Measurements from ENCODE around the gene SH3BP5L. TPM values are rescaled to one million over a fixed set of nuclear protein-coding genes. Genes with fewer than 3 reads are reported as not detected.

The SH3BP5L gene
- total RNA-seq, 6 experiments from 2014 or later, result 9.8 to 13.1 (median 12.4) TPM

DNA sequence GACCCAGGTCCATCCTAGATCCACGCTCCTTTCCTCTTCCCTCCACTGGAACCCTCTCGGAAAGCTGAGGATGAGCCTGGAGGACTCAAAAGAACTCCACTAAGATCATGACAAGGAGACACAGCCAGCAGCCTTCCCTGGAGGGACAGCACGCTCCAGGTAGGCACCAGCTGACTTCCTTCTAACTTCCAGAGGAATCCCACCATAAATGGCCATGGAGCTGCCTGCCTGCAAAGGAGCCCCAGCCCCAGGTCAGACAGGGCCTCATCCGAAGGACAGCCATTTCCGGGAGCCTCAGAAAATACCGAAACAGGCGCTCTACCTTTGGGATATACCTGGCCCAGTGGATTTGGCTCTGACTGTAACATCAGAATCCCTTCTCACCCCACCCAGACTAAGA is 4.1 kb downstream of the SH3BP5L start:
- intact Hi-C loops (cut with DNase I), result no loop called here
- DNase-seq (no peak), ATAC-seq (no peak)
- Histone ChIP-seq H3K27me3 (no peaks in the 10 kb centered on the region), H3K27ac (no peak overlapping the region), H3K9me3 (no peaks in the 10 kb centered on the region), H3K4me3 (no peak overlapping the region), H3K4me1 (peaks cover 0 to 29% (median 8%) of the 10 kb centered on the region in 4 donors), H3K36me3 (peaks cover 0 to 5% (median under 1%) of the 10 kb centered on the region in 4 donors)
- TF ChIP-seq CTCF (IDR thresholded peaks at IDR 0.05) (no peak), POLR2A (IDR thresholded peaks at IDR 0.05) (no peak)
- WGBS (ENCODE audit: insufficient coverage, low coverage, low lambda C conversion rate, missing lambda C conversion rate), result 88% methylated on average over 1 of the region's 7 CpGs

GRCh38 chr1:248821101-248821500 is 4.6 kb downstream of the SH3BP5L start:
- TF ChIP-seq POLR2A (IDR thresholded peaks at IDR 0.05) (no peak), CTCF (IDR thresholded peaks at IDR 0.05) (no peak)
- peak in 1 of 3 donors; percentile 56 for DNase-seq
- intact Hi-C loops (cut with DNase I), result no loop called here

DNA sequence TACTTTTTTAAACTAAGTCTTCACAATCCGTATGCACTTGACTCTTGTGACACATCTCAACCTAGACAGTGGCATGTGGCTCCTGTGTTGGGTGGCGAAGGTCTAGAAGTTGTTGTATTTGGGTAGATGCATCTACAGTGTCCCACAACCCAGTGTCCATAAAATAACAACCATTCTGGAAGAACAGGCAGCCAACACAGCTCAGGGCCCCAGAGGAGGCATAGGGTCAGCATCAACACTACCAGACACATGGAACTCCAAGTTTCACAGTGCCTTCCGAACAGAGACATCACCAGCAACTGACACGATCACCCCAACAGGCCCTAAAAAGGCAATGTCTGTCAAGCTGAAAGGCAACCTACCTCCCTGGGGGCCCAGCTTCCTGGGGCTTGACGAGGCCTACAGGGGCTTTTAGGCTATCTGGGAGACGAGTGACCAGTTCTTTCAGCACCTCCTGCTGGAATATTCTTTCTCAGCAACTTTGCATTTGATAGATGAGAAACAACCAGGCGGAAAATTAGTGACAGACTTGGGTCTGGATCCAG is 5.6 kb downstream of the SH3BP5L start:
- ATAC-seq (no peak), DNase-seq (no peak)
- intact Hi-C loops (cut with DNase I), result no loop called here
- no peak overlapping the region for H3K27ac ChIP-seq
- WGBS (ENCODE audit: insufficient coverage, low coverage, low lambda C conversion rate, missing lambda C conversion rate), result 79% methylated on average over 5 of the region's 7 CpGs
- H3K36me3 ChIP-seq, result peaks cover 0 to 18% (median 8%) of the 10 kb centered on the region in 4 donors
- H3K4me3 ChIP-seq, result no peak overlapping the region
- H3K4me1 ChIP-seq, result peaks cover 0 to 28% (median 7%) of the 10 kb centered on the region in 4 donors
- TF ChIP-seq POLR2A (IDR thresholded peaks at IDR 0.05), result no peak
- no peak for TF ChIP-seq CTCF (IDR thresholded peaks at IDR 0.05)
- H3K27me3 ChIP-seq, result no peaks in the 10 kb centered on the region
- no peaks in the 10 kb centered on the region for H3K9me3 ChIP-seq

More at GRCh38 chr1:248821101-248821500, 4.6 kb downstream of the SH3BP5L start:
- Histone ChIP-seq H3K27me3 (no peaks in the 10 kb centered on the region), H3K4me3 (no peak overlapping the region), H3K36me3 (peaks cover 0 to 10% (median 5%) of the 10 kb centered on the region in 4 donors), H3K4me1 (peaks cover 0 to 29% (median 7%) of the 10 kb centered on the region in 4 donors), H3K27ac (no peak overlapping the region), H3K9me3 (no peaks in the 10 kb centered on the region)
- peak; percentile 33 to 71 (median 41) for ATAC-seq
- WGBS (ENCODE audit: insufficient coverage, low coverage, low lambda C conversion rate, missing lambda C conversion rate), result 57% methylated on average over 2 of the region's 3 CpGs

DNA sequence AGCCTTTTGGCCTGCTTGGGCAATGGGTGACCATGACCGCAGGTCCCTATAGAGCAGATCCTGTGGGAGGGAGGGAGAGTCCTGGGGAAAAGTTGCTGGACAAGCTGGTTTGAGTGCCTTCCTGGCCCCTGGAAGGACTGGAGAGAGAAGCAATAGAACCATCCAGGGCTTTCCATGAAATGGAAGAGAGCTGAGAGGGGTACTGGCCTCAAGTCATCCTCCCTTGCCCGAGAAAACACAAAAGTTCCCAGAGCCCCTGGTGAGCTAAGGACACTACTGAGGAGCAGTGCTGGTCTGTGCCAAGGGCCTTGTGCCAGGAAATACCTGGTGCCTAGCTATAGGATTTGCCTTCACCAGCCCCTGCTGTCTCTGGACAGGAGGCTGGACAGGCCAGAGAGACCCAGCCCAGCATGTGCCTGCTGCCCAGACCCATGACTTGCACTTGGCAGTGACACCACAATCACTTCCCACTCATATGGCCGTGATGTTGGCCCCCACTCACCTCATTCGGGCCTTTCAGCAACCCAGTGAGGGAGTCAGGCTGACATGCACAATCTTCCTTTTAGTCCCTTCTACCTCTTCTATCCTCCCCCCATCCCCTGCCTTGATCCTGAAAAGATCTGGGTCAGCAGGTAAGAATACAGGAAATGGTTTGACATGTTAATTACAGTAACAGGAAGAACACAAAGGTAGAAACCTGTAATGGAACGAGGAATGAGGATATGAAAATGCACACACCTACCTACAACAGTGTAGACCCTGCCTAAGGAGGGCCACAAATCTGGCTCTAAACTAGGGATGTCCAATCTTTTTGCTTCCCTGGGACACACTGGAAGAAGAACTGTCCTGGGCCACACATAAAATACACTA is 7.0 kb downstream of the SH3BP5L start:
- no peak overlapping the region for H3K27ac ChIP-seq
- H3K4me3 ChIP-seq, result no peak overlapping the region
- no peaks in the 10 kb centered on the region for H3K27me3 ChIP-seq
- no peak for DNase-seq
- 60% methylated on average over 3 of the region's 5 CpGs for WGBS (ENCODE audit: insufficient coverage, low coverage, low lambda C conversion rate, missing lambda C conversion rate)
- no peaks in the 10 kb centered on the region for H3K9me3 ChIP-seq
- peaks cover 0 to 14% (median 2%) of the 10 kb centered on the region in 4 donors for H3K4me1 ChIP-seq
- H3K36me3 ChIP-seq, result peaks cover 0 to 31% (median 15%) of the 10 kb centered on the region in 4 donors
- TF ChIP-seq CTCF (IDR thresholded peaks at IDR 0.05) (no peak), POLR2A (IDR thresholded peaks at IDR 0.05) (no peak)
- intact Hi-C loops (cut with DNase I), result no loop called here
- ATAC-seq, result no peak
